WTC11 (cell line): Measurements from ENCODE around the gene SRGAP1. TPM values are rescaled to one million over a fixed set of nuclear protein-coding genes. Genes with fewer than 3 reads are reported as not detected.

Source experiments
- ATAC-seq: fragments of 200-7000 bp; cut with Tn5 transposase; 2 replicates; pipeline ENCODE4 v1.10.0; 2021; ENCODE audit warnings: mild to moderate bottlenecking, moderate library complexity
- CTCF ChIA-PET: fragments of 300-600 bp; sonication (Branson Sonifier 250); formaldehyde crosslinking; loops from one replicate; lab custom pipeline; 2021; ENCODE audit warnings: antibody characterized with exemption; lab: Charles Lee
- POLR2A ChIA-PET: fragments of 350-600 bp; sonication (Branson Sonifier 250); formaldehyde crosslinking; loops from one replicate; lab custom pipeline; 2021; ENCODE audit warnings: antibody characterized with exemption; lab: Charles Lee
- DNase-seq: peaks from one replicate; pipeline ENCODE4 v3.0.0; 2021; ENCODE audit warnings: low spot score
- H3K27ac Mint-ChIP-seq: 2 replicates; pipeline ENCODE4 v1.8.0; 2021; ENCODE audit warnings: mixed read lengths
- H3K27me3 Mint-ChIP-seq: 2 replicates; pipeline ENCODE4 v1.8.0; 2021; ENCODE audit warnings: low read depth, mild to moderate bottlenecking, moderate library complexity, mixed read lengths
- H3K36me3 Mint-ChIP-seq: 2 replicates; pipeline ENCODE4 v1.8.0; 2021; ENCODE audit warnings: mixed read lengths
- H3K4me1 Mint-ChIP-seq: 2 replicates; pipeline ENCODE4 v1.8.0; 2022; ENCODE audit warnings: mixed read lengths
- H3K4me3 Mint-ChIP-seq: 2 replicates; pipeline ENCODE4 v1.8.0; 2021; ENCODE audit warnings: mild to moderate bottlenecking, moderate library complexity, mixed read lengths
- H3K9me3 Mint-ChIP-seq: 2 replicates; pipeline ENCODE4 v1.8.0; 2021; ENCODE audit warnings: mixed read lengths
- ATF2 ChIP-seq: sonication (generic); formaldehyde crosslinking; IDR thresholded peaks from 2 replicates; pipeline ENCODE4 v1.8.1; 2022; ENCODE audit warnings: low read depth, missing genetic modification reagents, borderline replicate concordance
- ATF3 ChIP-seq: sonication (generic); formaldehyde crosslinking; conservative IDR thresholded peaks from 2 replicates; pipeline ENCODE4 v1.8.1; 2022; ENCODE audit warnings: mild to moderate bottlenecking, missing genetic modification reagents
- CTCF ChIP-seq: fragments of 200-600 bp; IDR thresholded peaks from 2 replicates; pipeline ENCODE4 v1.8.0; 2022; ENCODE audit warnings: antibody characterized with exemption
- E2F5 ChIP-seq: sonication (generic); formaldehyde crosslinking; IDR thresholded peaks from 2 replicates; pipeline ENCODE4 v1.8.1; 2022; ENCODE audit warnings: mild to moderate bottlenecking, moderate library complexity, missing genetic modification reagents
- ELF4 ChIP-seq: sonication (generic); formaldehyde crosslinking; IDR thresholded peaks from 2 replicates; pipeline ENCODE4 v1.8.1; 2022; ENCODE audit warnings: low read depth, mild to moderate bottlenecking, moderate library complexity, missing genetic modification reagents
- ERG ChIP-seq: fragments of 250-450 bp; sonication (Bioruptor Pico); IDR thresholded peaks from 2 replicates; pipeline ENCODE4 v1.8.0; 2021; ENCODE audit warnings: mild to moderate bottlenecking
- GRHL2 ChIP-seq: fragments of 250-450 bp; sonication (Bioruptor Pico); IDR thresholded peaks from 2 replicates; pipeline ENCODE4 v1.8.0; 2022; ENCODE audit warnings: mild to moderate bottlenecking, moderate library complexity; ENCODE audit not compliant: insufficient replicate concordance, severe bottlenecking
- GTF2I ChIP-seq: fragments of 250-450 bp; sonication (Bioruptor Pico); conservative IDR thresholded peaks from 2 replicates; pipeline ENCODE4 v1.4.0; 2021; ENCODE audit warnings: mild to moderate bottlenecking
- IRF2 ChIP-seq: sonication (generic); formaldehyde crosslinking; IDR thresholded peaks from 2 replicates; pipeline ENCODE4 v1.8.0; 2022; ENCODE audit warnings: low read depth, missing genetic modification reagents, borderline replicate concordance
- JUN ChIP-seq: sonication (generic); formaldehyde crosslinking; IDR thresholded peaks from 2 replicates; pipeline ENCODE4 v1.8.0; 2023; ENCODE audit warnings: mild to moderate bottlenecking, missing genetic modification reagents
- MAX ChIP-seq: sonication (generic); formaldehyde crosslinking; IDR thresholded peaks from 2 replicates; pipeline ENCODE4 v1.8.0; 2022; ENCODE audit warnings: mild to moderate bottlenecking, missing genetic modification reagents
- MLX ChIP-seq: sonication (generic); formaldehyde crosslinking; IDR thresholded peaks from 2 replicates; pipeline ENCODE4 v1.8.1; 2023; ENCODE audit warnings: mild to moderate bottlenecking, missing genetic modification reagents, moderate library complexity
- NFE2L1 ChIP-seq: sonication (generic); formaldehyde crosslinking; IDR thresholded peaks from 2 replicates; pipeline ENCODE4 v1.8.1; 2023; ENCODE audit warnings: missing genetic modification reagents
- OVOL2 ChIP-seq: fragments of 250-450 bp; sonication (Bioruptor Pico); IDR thresholded peaks from 2 replicates; pipeline ENCODE4 v1.9.0; 2021; ENCODE audit warnings: mild to moderate bottlenecking, borderline replicate concordance
- PREB ChIP-seq: sonication (generic); formaldehyde crosslinking; IDR thresholded peaks from 2 replicates; pipeline ENCODE4 v1.8.1; 2022; ENCODE audit warnings: mild to moderate bottlenecking, missing genetic modification reagents, moderate library complexity, borderline replicate concordance
- SMAD4 ChIP-seq: sonication (generic); formaldehyde crosslinking; IDR thresholded peaks from 2 replicates; pipeline ENCODE4 v1.8.0; 2022; ENCODE audit warnings: mild to moderate bottlenecking, missing genetic modification reagents
- TEAD1 ChIP-seq: sonication (generic); formaldehyde crosslinking; IDR thresholded peaks from 2 replicates; pipeline ENCODE4 v1.8.0; 2022; ENCODE audit warnings: mild to moderate bottlenecking, missing genetic modification reagents
- ZNF263 ChIP-seq: sonication (generic); formaldehyde crosslinking; IDR thresholded peaks from 2 replicates; pipeline ENCODE4 v1.8.1; 2022; ENCODE audit warnings: low read depth, mild to moderate bottlenecking, moderate library complexity, missing genetic modification reagents
- ZNF317 ChIP-seq: sonication (generic); formaldehyde crosslinking; IDR thresholded peaks from 2 replicates; pipeline ENCODE4 v1.8.1; 2023; ENCODE audit warnings: low read depth, mild to moderate bottlenecking, moderate library complexity, missing genetic modification reagents, borderline replicate concordance
- ZNF416 ChIP-seq: fragments of 250-450 bp; sonication (Bioruptor Pico); IDR thresholded peaks from 2 replicates; pipeline ENCODE4 v1.9.0; 2021; ENCODE audit warnings: mild to moderate bottlenecking, inconsistent platforms
- ZNF512 ChIP-seq: sonication (generic); formaldehyde crosslinking; IDR thresholded peaks from 2 replicates; pipeline ENCODE4 v1.8.1; 2022; ENCODE audit warnings: missing genetic modification reagents, borderline replicate concordance
- total RNA-seq: library from RNA; stranded (reverse); gene quantifications from 3 replicates; pipeline ENCODE4 v1.2.3, GENCODE V29; 2021

The SRGAP1 gene
- total RNA-seq, 1 experiment from 2014 or later, result 10.3 TPM

GRCh38 chr12:63942464-63943241 is 98.2 kb downstream of the SRGAP1 start:
- Mint-ChIP-seq H3K9me3 (0 out of 2 replicates have a peak, but pooled peaks cover 5% of the 10 kb centered on the region), H3K27ac (peak overlapping the region; percentile 30; the same call in 1 of the 2 replicates), H3K4me3 (no peak overlapping the region), H3K4me1 (peaks cover 46% of the 10 kb centered on the region), H3K27me3 (no peaks in the 10 kb centered on the region), H3K36me3 (0 out of 2 replicates have a peak, but pooled peaks cover 3% of the 10 kb centered on the region)
- no peak for TF ChIP-seq ZNF512 (CRISPR knock-in tag)
- TF ChIP-seq JUN (CRISPR knock-in tag), result no peak
- no peak for TF ChIP-seq GRHL2 (CRISPR knock-in tag)
- TF ChIP-seq ATF2 (CRISPR knock-in tag), result no peak
- TF ChIP-seq PREB (CRISPR knock-in tag), result no peak
- no peak for TF ChIP-seq ERG (CRISPR knock-in tag)
- no peak for TF ChIP-seq IRF2
- TF ChIP-seq TEAD1 (CRISPR knock-in tag), result no peak
- TF ChIP-seq ZNF317 (CRISPR knock-in tag), result no peak
- TF ChIP-seq NFE2L1 (CRISPR knock-in tag), result no peak
- no peak for DNase-seq
- POLR2A ChIA-PET, result interaction anchor here (0.6 kb wide), 1 partner anchor 202 kb away, joined by 8 read pairs; no protein-coding TSS in a partner anchor
- no peak for ATAC-seq
- CTCF ChIA-PET, result no interaction called here

GRCh38 chr12:63944034-63944579 is 99.6 kb downstream of the SRGAP1 start:
- DNase-seq, result no peak
- Mint-ChIP-seq H3K4me1 (peaks cover 43% of the 10 kb centered on the region), H3K36me3 (0 out of 2 replicates have a peak, but pooled peaks cover 3% of the 10 kb centered on the region), H3K27me3 (no peaks in the 10 kb centered on the region), H3K27ac (no peak overlapping the region), H3K9me3 (0 out of 2 replicates have a peak, but pooled peaks cover 5% of the 10 kb centered on the region), H3K4me3 (no peak overlapping the region)
- POLR2A ChIA-PET, result no interaction called here
- ATAC-seq, result no peak
- CTCF ChIA-PET, result no interaction called here
- no peak for TF ChIP-seq OVOL2
- TF ChIP-seq ZNF416 (CRISPR knock-in tag), result no peak
- TF ChIP-seq ZNF512 (CRISPR knock-in tag), result no peak
- no peak for TF ChIP-seq SMAD4 (CRISPR knock-in tag)
- no peak for TF ChIP-seq MLX (CRISPR knock-in tag)
- no peak for TF ChIP-seq ZNF263 (CRISPR knock-in tag)
- TF ChIP-seq MAX (CRISPR knock-in tag), result no peak
- TF ChIP-seq E2F5 (CRISPR knock-in tag), result no peak
- TF ChIP-seq ELF4 (CRISPR knock-in tag), result no peak
- TF ChIP-seq ATF3, result no peak
- no peak for TF ChIP-seq GTF2I (CRISPR knock-in tag)
- TF ChIP-seq NFE2L1 (CRISPR knock-in tag), result no peak
- no peak for TF ChIP-seq CTCF
